Brain pericyte (primary cell): ENCODE measurements around the gene APOA1.

Source experiments
- DNase-seq: peaks from one replicate; pipeline ENCODE4 v3.0.0-alpha.2; 2012; ENCODE audit warnings: low read depth, low spot score

Gene APOA1

GRCh38 chr11:116857936-116858335, 20.5 kb upstream of the APOA1 start:
- no peak for DNase-seq

- no peak for DNase-seq
These were observed 19.9 kb upstream of the APOA1 start for GRCh38 chr11:116857316-116857715.

GRCh38 chr11:116856423-116856822, 19.0 kb upstream of the APOA1 start:
- no peak for DNase-seq

GRCh38 chr11:116855413-116855812, 18.0 kb upstream of the APOA1 start:
- no peak for DNase-seq

GRCh38 chr11:116853461-116854073, 16.1 kb upstream of the APOA1 start:
- DNase-seq, result no peak

- no peak for DNase-seq
These were observed 15.0 kb upstream of the APOA1 start for GRCh38 chr11:116852261-116853031.

- no peak for DNase-seq
These were observed 14.2 kb upstream of the APOA1 start for GRCh38 chr11:116851626-116852025.

GRCh38 chr11:116849486-116849885, 12.1 kb upstream of the APOA1 start:
- no peak for DNase-seq

- no peak for DNase-seq
These were observed 11.6 kb upstream of the APOA1 start for GRCh38 chr11:116849060-116849459.

- no peak for DNase-seq
These were observed 10.2 kb upstream of the APOA1 start for GRCh38 chr11:116847612-116848011.

GRCh38 chr11:116844722-116845121, 7.3 kb upstream of the APOA1 start:
- no peak for DNase-seq

GRCh38 chr11:116843661-116844060, 6.2 kb upstream of the APOA1 start:
- no peak for DNase-seq

- no peak for DNase-seq
These were observed 5.5 kb upstream of the APOA1 start for GRCh38 chr11:116842909-116843308.

GRCh38 chr11:116842117-116842516, 4.7 kb upstream of the APOA1 start:
- DNase-seq, result no peak

GRCh38 chr11:116840746-116841296, 3.4 kb upstream of the APOA1 start:
- no peak for DNase-seq

GRCh38 chr11:116840224-116840745, 2.9 kb upstream of the APOA1 start:
- DNase-seq, result no peak

- no peak for DNase-seq
These were observed 1.1 kb upstream of the APOA1 start for GRCh38 chr11:116838321-116839084.

- DNase-seq, result no peak
These were observed 810 bp downstream of the APOA1 start for GRCh38 chr11:116836632-116836991.

- DNase-seq, result peak; percentile 92
These were observed 1.4 kb downstream of the APOA1 start for GRCh38 chr11:116835791-116836631.

GRCh38 chr11:116835042-116835772, 2.2 kb downstream of the APOA1 start:
- no peak for DNase-seq
